PFSK-1 (cell line): Measurements from ENCODE around the gene ENPP6.

Experiments used
- FOXP2 ChIP-seq: optimal IDR thresholded peaks from 2 replicates; pipeline ENCODE3; 2011; ENCODE audit warnings: borderline replicate concordance, control low read depth, inconsistent platforms; ENCODE audit not compliant: insufficient read depth; ENCODE audit errors: extremely low read length, extremely low read depth
- POLR2AphosphoS5 ChIP-seq: IDR thresholded peaks from 2 replicates; pipeline ENCODE4 v1.6.1; 2012; ENCODE audit warnings: low read depth, mild to moderate bottlenecking, control low read depth, low read length, moderate library complexity
- SIN3A ChIP-seq: IDR thresholded peaks from 2 replicates; pipeline ENCODE4 v1.6.1; 2012; ENCODE audit warnings: mild to moderate bottlenecking, low read length, moderate library complexity, borderline replicate concordance; ENCODE audit not compliant: insufficient read depth
- TAF1 ChIP-seq: IDR thresholded peaks from 2 replicates; pipeline ENCODE4 v1.6.1; 2012; ENCODE audit warnings: low read length, control low read depth, borderline replicate concordance; ENCODE audit not compliant: insufficient read depth
- TF ChIP-seq, protein P1 (sequence below), 2 experiments: IDR thresholded peaks; 2 replicates each; pipeline versions ENCODE4 v1.6.1 to v1.8.0; 2011 to 2012; ENCODE audit warnings: low read depth in 2 of 2, low read length in 2 of 2, control low read depth in 1 of 2, inconsistent platforms in 1 of 2, mild to moderate bottlenecking in 1 of 2, moderate library complexity in 1 of 2; ENCODE audit not compliant: insufficient read depth in 1 of 2

The ENPP6 gene

DNA sequence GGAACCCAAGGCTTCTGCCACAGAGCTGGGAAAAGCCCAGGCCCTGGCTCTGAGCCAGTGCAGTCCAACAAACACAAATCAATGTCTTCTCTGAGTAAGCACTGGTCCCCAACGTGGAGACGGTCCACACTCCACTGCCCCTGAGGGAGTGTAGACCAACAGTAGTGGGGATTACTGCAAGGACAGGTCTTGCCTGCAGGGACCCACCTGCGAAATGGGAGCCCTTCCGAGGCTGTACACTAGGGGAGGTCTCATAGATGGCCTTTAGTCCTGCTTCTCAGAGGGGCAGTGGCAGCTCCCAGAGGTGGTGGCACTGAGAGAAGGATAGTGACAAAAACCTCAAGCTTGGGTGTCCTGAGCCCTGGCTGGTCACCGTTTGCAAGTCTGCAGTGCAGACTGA, 19.5 kb downstream of the ENPP6 start:
- TF ChIP-seq, protein P1, sequence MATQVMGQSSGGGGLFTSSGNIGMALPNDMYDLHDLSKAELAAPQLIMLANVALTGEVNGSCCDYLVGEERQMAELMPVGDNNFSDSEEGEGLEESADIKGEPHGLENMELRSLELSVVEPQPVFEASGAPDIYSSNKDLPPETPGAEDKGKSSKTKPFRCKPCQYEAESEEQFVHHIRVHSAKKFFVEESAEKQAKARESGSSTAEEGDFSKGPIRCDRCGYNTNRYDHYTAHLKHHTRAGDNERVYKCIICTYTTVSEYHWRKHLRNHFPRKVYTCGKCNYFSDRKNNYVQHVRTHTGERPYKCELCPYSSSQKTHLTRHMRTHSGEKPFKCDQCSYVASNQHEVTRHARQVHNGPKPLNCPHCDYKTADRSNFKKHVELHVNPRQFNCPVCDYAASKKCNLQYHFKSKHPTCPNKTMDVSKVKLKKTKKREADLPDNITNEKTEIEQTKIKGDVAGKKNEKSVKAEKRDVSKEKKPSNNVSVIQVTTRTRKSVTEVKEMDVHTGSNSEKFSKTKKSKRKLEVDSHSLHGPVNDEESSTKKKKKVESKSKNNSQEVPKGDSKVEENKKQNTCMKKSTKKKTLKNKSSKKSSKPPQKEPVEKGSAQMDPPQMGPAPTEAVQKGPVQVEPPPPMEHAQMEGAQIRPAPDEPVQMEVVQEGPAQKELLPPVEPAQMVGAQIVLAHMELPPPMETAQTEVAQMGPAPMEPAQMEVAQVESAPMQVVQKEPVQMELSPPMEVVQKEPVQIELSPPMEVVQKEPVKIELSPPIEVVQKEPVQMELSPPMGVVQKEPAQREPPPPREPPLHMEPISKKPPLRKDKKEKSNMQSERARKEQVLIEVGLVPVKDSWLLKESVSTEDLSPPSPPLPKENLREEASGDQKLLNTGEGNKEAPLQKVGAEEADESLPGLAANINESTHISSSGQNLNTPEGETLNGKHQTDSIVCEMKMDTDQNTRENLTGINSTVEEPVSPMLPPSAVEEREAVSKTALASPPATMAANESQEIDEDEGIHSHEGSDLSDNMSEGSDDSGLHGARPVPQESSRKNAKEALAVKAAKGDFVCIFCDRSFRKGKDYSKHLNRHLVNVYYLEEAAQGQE (IDR thresholded peaks at IDR 0.05; ENCODE audit: insufficient read depth in 1 of 2, low read depth in 2 of 2, low read length in 2 of 2), result no peak
- TF ChIP-seq TAF1 (no peak), POLR2AphosphoS5 (no peak), SIN3A (no peak), FOXP2 (no peak)

- TF ChIP-seq FOXP2 (no peak), TAF1 (no peak), SIN3A (no peak), POLR2AphosphoS5 (no peak)
- TF ChIP-seq, protein P1 (IDR thresholded peaks at IDR 0.05; ENCODE audit: insufficient read depth in 1 of 2, low read depth in 2 of 2, low read length in 2 of 2), result no peak
These were observed 20.1 kb downstream of the ENPP6 start for GRCh38 chr4:184197536-184198082.

DNA sequence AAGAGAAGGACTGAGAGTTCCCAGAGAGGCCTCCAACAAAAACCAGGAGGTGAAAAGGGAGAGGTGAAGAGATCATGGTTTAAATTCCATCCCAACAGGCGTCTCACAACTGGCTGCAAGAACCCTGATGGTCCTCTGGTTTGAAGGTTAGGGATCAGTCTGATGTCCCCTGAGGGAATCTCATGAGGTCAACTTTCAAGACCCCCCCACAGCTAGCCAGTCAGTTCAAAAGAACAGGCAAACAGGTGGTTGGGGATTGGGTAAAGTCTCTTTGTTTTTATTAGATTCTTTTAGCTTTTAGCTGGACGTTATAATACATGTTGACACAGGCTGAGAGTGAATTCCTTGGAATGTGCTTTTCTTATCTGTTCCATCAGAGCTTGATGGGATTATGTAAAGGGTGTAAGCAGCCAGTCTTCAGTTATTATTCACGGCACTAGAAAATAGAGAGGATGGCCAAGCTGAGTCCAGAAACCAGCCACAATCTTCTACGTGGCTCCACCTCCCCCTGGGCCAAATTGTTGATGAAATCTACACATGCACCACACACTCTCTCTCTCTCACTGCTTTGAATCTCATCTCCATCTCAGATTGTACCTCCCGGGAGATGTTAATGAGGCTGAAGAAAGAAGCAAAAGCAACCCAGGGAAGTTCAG, 20.8 kb downstream of the ENPP6 start:
- no peak for TF ChIP-seq SIN3A
- TF ChIP-seq FOXP2, result no peak
- TF ChIP-seq, protein P1 (IDR thresholded peaks at IDR 0.05; ENCODE audit: insufficient read depth in 1 of 2, low read depth in 2 of 2, low read length in 2 of 2), result no peak
- no peak for TF ChIP-seq TAF1
- no peak for TF ChIP-seq POLR2AphosphoS5

GRCh38 chr4:184193556-184194525, 23.8 kb downstream of the ENPP6 start:
- TF ChIP-seq SIN3A (no peak), POLR2AphosphoS5 (no peak), TAF1 (no peak), FOXP2 (no peak)
- TF ChIP-seq, protein P1 (IDR thresholded peaks at IDR 0.05; ENCODE audit: insufficient read depth in 1 of 2, low read depth in 2 of 2, low read length in 2 of 2), result no peak
